WI38 (cell line): Measurements from ENCODE around the gene DES.

Experiments used
- H3K4me3 ChIP-seq: 2 replicates; pipeline ENCODE4 v1.5.1; 2011; ENCODE audit warnings: low read depth, mild to moderate bottlenecking, control low read depth, low read length
- TF ChIP-seq, protein P1 (sequence below): IDR thresholded peaks from 2 replicates; pipeline ENCODE4 v1.5.1; 2012; ENCODE audit warnings: low read depth, mild to moderate bottlenecking, control low read depth, low read length

The DES gene

DNA sequence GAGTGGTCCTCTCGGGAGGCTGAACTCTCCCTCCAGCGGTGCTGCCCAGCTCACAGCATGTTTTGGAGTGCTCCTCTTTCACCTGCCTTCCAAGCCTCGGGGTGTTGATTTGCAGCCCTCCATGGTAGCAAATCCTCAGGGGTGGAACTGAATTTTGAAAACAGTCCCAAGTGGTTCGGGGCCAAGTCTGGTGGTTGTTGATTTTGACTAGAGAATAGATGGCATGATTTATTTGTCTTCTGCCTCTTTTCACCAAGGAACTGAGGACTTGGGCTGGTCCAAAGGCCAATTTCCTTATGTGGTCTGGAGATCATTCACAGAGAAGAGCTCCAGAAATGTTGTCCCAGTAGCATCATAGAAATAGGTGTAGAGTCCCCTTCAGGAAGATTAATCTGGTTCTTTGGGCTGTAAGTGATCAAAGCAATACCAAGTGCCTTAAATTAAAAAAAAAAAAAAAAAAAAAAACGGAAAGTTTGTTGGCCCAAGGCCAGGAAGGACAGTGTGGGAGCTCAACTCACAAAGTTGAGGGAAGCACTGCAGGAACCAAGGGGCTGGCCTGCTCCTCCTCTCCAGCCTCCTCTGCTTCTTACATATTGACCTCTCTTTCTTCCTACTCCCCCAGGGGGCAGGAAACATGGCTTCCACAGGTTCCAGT, 2.5 kb upstream of the DES start:
- no peak overlapping the region for H3K4me3 ChIP-seq
- TF ChIP-seq, protein P1, sequence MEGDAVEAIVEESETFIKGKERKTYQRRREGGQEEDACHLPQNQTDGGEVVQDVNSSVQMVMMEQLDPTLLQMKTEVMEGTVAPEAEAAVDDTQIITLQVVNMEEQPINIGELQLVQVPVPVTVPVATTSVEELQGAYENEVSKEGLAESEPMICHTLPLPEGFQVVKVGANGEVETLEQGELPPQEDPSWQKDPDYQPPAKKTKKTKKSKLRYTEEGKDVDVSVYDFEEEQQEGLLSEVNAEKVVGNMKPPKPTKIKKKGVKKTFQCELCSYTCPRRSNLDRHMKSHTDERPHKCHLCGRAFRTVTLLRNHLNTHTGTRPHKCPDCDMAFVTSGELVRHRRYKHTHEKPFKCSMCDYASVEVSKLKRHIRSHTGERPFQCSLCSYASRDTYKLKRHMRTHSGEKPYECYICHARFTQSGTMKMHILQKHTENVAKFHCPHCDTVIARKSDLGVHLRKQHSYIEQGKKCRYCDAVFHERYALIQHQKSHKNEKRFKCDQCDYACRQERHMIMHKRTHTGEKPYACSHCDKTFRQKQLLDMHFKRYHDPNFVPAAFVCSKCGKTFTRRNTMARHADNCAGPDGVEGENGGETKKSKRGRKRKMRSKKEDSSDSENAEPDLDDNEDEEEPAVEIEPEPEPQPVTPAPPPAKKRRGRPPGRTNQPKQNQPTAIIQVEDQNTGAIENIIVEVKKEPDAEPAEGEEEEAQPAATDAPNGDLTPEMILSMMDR, result no peak

DNA sequence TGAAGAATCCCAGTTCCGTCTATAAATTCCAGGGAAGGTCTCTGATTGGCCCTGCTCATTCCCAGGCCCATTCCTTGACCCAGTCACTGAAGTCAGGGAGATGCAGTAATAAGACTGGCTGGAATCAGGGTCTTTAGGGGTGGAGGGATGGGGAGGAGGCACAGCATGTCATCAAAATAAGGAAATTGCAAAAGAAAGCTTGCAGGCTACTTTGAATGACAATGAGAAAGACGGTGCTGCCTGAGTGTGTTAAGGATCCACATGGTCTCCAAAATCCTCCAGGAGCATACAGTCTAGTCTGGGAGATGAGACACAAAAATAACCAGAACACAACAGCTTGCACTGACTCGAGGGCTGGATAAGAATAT, 2.0 kb upstream of the DES start:
- H3K4me3 ChIP-seq, result no peak overlapping the region
- TF ChIP-seq, protein P1, result no peak

DNA sequence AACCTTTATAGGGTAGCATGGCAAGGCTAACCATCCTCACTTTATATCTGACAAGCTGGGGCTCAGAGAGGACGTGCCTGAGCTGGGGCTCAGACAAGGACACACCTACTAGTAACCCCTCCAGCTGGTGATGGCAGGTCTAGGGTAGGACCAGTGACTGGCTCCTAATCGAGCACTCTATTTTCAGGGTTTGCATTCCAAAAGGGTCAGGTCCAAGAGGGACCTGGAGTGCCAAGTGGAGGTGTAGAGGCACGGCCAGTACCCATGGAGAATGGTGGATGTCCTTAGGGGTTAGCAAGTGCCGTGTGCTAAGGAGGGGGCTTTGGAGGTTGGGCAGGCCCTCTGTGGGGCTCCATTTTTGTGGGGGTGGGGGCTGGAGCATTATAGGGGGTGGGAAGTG, 1.2 kb upstream of the DES start:
- no peak overlapping the region for H3K4me3 ChIP-seq

DNA sequence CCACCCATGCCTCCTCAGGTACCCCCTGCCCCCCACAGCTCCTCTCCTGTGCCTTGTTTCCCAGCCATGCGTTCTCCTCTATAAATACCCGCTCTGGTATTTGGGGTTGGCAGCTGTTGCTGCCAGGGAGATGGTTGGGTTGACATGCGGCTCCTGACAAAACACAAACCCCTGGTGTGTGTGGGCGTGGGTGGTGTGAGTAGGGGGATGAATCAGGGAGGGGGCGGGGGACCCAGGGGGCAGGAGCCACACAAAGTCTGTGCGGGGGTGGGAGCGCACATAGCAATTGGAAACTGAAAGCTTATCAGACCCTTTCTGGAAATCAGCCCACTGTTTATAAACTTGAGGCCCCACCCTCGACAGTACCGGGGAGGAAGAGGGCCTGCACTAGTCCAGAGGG, 803 bp upstream of the DES start:
- H3K4me3 ChIP-seq, result no peak overlapping the region
- TF ChIP-seq, protein P1, result no peak

More for the DNA sequence above, 1.2 kb upstream of the DES start:
- TF ChIP-seq, protein P1, result no peak

DNA sequence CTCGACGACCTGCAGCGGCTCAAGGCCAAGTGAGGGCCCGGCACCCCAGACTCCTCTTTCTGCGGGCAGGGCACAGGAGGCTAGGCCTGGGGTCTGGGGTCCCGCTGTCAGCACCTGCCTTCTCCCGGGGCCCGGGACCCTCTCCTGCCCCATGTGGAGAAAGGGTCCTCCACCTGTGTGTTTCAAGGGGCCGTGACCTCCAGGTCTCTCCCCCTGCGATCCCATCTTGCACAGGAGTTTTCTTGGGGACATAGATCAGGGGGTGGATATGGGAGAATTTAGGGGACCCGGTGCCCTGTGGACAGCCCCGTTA, 791 bp downstream of the DES start:
- H3K4me3 ChIP-seq, result no peak overlapping the region

DNA sequence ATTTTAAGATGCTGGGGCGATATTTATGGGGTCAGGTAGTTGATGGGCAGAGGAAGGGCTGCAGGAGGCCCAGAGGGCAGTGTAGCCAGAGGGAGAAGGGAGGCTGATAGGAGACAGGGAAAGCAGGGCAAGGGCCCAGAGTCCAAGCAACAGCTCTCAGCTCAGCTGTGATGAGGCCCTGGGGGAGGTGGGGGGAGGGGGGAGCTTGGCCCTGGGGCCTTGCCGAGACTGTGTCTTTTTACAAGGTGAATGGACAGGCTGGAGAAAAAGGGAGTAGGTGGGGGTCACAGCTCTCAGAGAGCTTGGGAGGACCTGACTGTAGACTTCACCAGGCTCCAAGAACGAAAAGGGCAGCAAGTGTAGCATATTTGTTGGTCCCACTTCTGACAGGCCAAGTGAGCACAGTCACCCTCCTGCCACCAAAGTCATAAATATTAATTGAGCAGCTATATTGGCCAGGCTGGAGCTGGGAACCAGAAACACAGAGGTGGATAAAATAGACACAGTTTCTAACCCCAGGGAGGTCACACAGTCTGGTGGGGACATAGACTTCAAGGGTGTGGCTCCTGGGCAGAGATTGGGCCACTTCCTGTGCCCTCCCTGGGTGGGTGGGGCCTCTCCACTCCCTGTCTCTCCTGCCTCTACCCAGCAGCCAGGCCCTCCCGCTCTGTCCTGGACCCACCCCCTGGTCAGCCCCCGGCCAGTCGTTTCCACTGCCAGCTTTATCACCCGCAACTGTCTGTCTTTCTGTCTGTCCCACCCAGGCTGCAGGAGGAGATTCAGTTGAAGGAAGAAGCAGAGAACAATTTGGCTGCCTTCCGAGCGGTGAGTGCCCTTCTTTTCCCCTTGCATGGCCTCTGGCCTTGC, 1.4 kb downstream of the DES start:
- no peak overlapping the region for H3K4me3 ChIP-seq
- TF ChIP-seq, protein P1, result no peak

More for the DNA sequence above, 791 bp downstream of the DES start:
- TF ChIP-seq, protein P1, result no peak

DNA sequence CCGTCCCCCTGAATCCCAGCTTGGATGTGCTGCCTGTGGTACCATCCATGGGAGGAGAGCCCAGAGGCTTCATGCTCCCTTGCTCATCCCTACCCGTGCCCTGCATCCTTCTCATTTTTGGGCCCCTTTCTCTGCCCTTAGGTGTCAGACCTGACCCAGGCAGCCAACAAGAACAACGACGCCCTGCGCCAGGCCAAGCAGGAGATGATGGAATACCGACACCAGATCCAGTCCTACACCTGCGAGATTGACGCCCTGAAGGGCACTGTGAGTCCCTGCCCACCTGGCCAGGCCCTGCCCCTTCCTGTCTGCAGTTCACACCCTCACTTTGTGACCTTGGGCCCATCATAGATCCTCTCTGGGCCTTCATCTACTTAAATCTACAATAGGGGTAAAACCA, 2.5 kb downstream of the DES start:
- TF ChIP-seq, protein P1, result no peak
- no peak overlapping the region for H3K4me3 ChIP-seq
